Kidney epithelial cell (primary cell): ENCODE data around the gene MPRIP. TPM values are rescaled to one million over a fixed set of nuclear protein-coding genes. Genes with fewer than 3 reads are reported as not detected.

ENCODE experiments used
- DNase-seq: peaks from one replicate; pipeline ENCODE4 v3.0.0-alpha.2; 2010; ENCODE audit warnings: low read depth
- H3K27me3 ChIP-seq: 2 replicates; pipeline ENCODE4 v1.6.0; 2011; ENCODE audit warnings: low read length; ENCODE audit not compliant: control insufficient read depth, insufficient read depth
- H3K36me3 ChIP-seq: 2 replicates; pipeline ENCODE4 v1.5.1; 2011; ENCODE audit warnings: low read length; ENCODE audit not compliant: control insufficient read depth, insufficient read depth
- H3K4me3 ChIP-seq: 2 replicates; pipeline ENCODE4 v1.5.1; 2011; ENCODE audit warnings: low read depth, mild to moderate bottlenecking, control low read depth, low read length
- total RNA-seq: library from RNA; depleted of rRNA; stranded (reverse); fragments of >200 nt; gene quantifications from 2 replicates; pipeline ENCODE4 v1.2.3, GENCODE V29; 2015
- TF ChIP-seq, protein P1 (sequence below): IDR thresholded peaks from 2 replicates; pipeline ENCODE4 v1.5.1; 2011; ENCODE audit warnings: mild to moderate bottlenecking, moderate library complexity, low read length, control low read depth, inconsistent platforms; ENCODE audit not compliant: insufficient read depth, poor library complexity, severe bottlenecking

MPRIP gene
- total RNA-seq, 1 donor from 2014 or later: 99.6 TPM

DNA sequence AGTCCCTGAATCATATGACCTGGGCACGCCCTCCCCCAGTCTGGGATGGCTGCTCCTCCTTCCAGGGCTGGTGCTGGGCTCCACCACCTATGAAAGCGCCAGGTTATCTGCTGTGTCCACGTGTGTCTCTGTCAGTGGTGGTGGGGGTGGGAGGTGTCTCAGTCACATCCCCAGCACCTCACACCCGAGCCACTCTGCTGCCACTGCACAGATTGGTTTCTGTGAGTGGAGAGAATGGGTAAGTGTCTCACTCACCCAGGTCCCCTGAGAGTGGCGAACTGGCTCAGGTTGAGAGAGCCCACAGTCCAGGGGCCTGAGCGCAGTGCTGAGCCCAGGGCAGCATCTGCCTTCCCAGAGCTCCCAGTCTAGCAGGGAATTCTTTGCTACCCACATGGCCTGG is 84.9 kb downstream of the MPRIP start:
- Histone ChIP-seq H3K4me3 (no peak overlapping the region), H3K27me3 (no peaks in the 10 kb centered on the region), H3K36me3 (peaks cover 1% of the 10 kb centered on the region)
- no peak for DNase-seq
- TF ChIP-seq, protein P1, sequence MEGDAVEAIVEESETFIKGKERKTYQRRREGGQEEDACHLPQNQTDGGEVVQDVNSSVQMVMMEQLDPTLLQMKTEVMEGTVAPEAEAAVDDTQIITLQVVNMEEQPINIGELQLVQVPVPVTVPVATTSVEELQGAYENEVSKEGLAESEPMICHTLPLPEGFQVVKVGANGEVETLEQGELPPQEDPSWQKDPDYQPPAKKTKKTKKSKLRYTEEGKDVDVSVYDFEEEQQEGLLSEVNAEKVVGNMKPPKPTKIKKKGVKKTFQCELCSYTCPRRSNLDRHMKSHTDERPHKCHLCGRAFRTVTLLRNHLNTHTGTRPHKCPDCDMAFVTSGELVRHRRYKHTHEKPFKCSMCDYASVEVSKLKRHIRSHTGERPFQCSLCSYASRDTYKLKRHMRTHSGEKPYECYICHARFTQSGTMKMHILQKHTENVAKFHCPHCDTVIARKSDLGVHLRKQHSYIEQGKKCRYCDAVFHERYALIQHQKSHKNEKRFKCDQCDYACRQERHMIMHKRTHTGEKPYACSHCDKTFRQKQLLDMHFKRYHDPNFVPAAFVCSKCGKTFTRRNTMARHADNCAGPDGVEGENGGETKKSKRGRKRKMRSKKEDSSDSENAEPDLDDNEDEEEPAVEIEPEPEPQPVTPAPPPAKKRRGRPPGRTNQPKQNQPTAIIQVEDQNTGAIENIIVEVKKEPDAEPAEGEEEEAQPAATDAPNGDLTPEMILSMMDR: no peak

DNA sequence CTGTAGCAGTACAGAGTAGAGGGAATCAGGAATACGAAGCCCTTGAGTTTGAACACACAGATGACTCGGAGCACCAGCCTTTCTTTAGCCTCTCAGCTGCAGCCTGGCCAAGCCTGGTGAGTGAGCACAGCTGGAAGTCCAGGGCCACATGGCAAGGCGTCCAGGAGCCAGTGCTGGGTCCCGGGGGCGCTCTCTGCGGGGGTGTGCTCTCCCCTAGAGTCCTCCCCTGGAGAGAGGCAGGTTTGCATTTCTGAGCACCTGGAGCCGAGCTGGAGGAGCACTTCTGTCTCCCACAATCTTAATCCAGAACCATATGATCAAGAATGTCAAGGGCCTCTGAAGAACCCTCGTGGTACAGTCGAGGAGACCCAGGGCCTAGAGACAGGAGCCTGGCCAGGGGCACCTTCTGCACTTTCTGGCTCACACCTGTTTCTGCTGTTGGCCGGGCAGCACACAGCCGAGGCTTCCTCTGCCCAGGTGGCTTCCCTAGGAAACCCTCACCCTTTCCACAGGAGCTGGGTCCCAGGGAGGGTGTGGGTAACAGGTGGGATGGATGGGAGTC is 85.6 kb downstream of the MPRIP start:
- Histone ChIP-seq H3K27me3 (no peaks in the 10 kb centered on the region), H3K4me3 (no peak overlapping the region), H3K36me3 (peaks cover 1% of the 10 kb centered on the region)
- no peak for DNase-seq
- TF ChIP-seq, protein P1: no peak

DNA sequence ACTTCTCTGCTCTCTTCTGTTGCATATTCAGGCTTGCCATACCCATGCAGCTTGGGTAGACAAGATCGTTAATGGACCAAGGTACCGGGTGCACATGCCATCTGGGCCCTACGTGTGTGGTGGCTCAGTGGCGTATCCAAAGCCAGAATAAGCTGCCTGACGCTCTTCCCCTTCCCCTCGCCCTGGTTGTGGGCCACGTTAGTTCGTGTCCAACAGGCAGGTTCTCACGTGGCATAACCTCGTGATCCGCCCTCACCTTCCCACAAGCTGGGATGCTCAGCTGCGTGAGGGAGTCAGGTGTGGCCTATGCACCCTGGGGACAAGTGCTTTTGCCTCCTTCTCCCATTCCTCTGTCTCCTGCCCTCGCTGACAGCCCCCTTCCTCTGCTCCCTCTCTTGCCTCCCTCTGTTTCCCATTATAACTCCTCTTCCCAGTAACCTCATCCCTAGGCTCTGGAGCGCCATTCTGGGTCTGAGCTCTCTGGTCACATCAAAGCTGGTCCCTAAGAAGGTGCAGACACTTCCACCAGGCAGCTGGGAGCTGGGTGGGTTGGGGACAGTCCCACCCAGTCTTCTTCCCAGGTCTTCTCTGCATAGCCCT is 86.3 kb downstream of the MPRIP start:
- peaks cover 1% of the 10 kb centered on the region for H3K36me3 ChIP-seq
- TF ChIP-seq, protein P1: no peak
- no peaks in the 10 kb centered on the region for H3K27me3 ChIP-seq
- no peak for DNase-seq
- no peak overlapping the region for H3K4me3 ChIP-seq

DNA sequence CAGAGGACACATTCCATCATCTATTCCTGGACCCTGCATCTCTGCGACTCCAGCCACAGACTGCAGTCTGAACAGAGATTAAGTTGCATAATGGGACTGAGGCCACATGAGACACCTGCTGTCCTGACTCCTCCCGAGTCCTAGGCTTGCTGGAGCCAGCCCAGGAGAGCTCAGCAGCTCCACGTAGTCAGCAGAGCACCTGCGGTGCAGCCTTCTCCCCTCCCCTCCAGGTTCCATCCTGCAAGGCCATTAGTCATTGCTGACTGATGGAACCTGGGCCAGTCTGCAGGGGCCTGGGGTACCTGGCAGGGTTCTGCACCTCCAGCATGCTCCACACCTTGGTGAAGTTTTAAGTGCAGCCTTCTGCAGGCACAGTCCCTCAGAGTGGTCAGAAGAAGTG is 87.2 kb downstream of the MPRIP start:
- no peak for DNase-seq
- no peak overlapping the region for H3K4me3 ChIP-seq
- TF ChIP-seq, protein P1: no peak
- H3K36me3 ChIP-seq: peaks cover 1% of the 10 kb centered on the region
- no peaks in the 10 kb centered on the region for H3K27me3 ChIP-seq

DNA sequence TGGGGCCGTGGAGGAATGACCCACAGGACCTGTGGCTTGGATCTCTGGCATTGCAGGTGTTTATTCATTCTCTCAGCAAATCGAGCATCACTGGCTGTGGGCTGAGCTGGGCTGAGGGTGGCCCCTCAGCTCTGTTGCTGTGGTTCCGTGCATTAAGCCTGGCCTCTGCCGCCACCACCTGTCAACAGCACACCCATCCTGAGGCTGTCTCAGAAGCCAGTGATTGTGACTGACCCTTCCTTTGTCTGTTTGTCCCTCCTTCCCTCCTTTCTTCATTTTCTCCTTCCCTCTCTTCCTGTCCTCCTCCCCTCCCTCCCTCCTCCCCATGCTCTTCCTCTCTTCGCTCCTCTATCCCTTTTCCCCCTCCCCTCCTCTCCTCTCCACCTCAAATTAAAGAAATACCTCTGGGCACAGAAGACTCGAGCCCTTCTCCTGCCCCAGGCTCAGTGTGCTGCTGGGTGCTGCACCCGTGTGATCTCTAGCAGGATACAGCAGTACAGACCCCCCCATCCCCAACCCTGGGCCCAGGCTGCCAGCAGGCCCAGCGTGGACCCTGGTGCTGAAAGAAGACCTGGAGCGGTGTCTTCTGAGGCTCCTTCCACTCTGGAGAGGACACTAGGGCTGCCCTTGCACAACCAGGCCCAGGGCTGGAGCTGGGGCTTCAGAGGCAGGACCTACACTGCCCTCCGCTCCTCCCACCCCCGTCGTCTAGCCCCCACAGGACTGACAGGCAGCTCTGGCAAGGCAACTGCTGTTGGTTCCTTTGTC is 88.0 kb downstream of the MPRIP start:
- TF ChIP-seq, protein P1: no peak
- peaks cover 1% of the 10 kb centered on the region for H3K36me3 ChIP-seq
- DNase-seq: no peak
- no peaks in the 10 kb centered on the region for H3K27me3 ChIP-seq
- no peak overlapping the region for H3K4me3 ChIP-seq
